Measurements from ENCODE around the gene VIT. TPM values are rescaled to one million over a fixed set of nuclear protein-coding genes. Genes with fewer than 3 reads are reported as not detected.

VIT gene
- total RNA-seq, 4 donors from 2014 or later, result 21.3 to 42.7 (median 28.9) TPM

DNA sequence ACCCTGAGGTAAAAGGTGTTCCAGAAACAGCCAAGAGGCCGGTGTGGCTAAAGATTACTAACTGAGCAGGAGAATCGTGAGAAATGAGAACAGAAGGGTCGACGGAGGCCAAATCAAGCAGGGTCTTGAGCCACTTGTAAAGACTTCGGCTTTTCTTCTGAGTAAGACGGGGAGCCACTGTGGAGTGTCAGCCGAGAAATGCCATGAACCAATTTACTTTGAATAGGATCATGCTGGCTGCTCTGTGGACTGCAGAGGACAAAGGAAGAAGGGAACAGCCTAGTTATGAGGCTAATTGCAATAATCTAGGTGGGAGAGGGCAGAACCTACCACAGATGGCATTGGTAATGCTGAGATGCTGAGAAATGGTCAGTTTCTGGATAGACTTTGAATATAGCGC is 16.8 kb downstream of the VIT start:
- H3K36me3 ChIP-seq, result no peaks in the 10 kb centered on the region
- no peak overlapping the region for H3K4me3 ChIP-seq
- H3K27me3 ChIP-seq, result no peaks in the 10 kb centered on the region
- no peak overlapping the region for H3K27ac ChIP-seq
- 79 to 80% methylated on average over 8 of the region's 8 CpGs for WGBS, 2 donors (ENCODE audit: low coverage in 1 of 2)
- no peaks in the 10 kb centered on the region for H3K4me1 ChIP-seq
- ATAC-seq, result no peak
- TF ChIP-seq POLR2AphosphoS5 (IDR thresholded peaks at IDR 0.05) (no peak), POLR2A (IDR thresholded peaks at IDR 0.05) (no peak), EP300 (IDR thresholded peaks at IDR 0.05) (no peak)
- TF ChIP-seq, protein P1, sequence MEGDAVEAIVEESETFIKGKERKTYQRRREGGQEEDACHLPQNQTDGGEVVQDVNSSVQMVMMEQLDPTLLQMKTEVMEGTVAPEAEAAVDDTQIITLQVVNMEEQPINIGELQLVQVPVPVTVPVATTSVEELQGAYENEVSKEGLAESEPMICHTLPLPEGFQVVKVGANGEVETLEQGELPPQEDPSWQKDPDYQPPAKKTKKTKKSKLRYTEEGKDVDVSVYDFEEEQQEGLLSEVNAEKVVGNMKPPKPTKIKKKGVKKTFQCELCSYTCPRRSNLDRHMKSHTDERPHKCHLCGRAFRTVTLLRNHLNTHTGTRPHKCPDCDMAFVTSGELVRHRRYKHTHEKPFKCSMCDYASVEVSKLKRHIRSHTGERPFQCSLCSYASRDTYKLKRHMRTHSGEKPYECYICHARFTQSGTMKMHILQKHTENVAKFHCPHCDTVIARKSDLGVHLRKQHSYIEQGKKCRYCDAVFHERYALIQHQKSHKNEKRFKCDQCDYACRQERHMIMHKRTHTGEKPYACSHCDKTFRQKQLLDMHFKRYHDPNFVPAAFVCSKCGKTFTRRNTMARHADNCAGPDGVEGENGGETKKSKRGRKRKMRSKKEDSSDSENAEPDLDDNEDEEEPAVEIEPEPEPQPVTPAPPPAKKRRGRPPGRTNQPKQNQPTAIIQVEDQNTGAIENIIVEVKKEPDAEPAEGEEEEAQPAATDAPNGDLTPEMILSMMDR (IDR thresholded peaks at IDR 0.05), result no peak
- H3K9me3 ChIP-seq, result peaks cover 0 to 10% (median 0%) of the 10 kb centered on the region in 3 donors

DNA sequence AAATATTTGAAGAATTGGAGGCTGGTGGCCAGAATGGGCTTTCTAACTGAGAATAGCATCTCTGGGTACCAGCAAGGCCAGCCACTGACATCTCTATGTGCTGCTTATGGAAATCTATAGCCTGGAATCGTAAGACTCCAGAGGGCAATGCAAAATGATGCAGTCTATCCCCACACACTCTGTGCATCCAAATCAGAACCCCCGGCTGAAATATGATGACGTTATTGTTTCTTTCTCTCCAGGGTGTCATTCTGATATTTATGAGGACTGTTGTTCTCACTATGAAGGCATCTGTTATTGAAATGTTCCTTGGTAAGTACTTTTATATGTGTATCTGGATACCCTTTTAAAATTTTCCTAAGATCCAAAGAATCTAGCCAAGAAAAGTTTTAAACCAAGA is 19.6 kb downstream of the VIT start:
- ATAC-seq, result no peak
- Histone ChIP-seq H3K27me3 (no peaks in the 10 kb centered on the region), H3K4me1 (no peaks in the 10 kb centered on the region), H3K27ac (no peak overlapping the region), H3K9me3 (peaks cover 0 to 14% (median 0%) of the 10 kb centered on the region in 3 donors), H3K4me3 (no peak overlapping the region), H3K36me3 (no peaks in the 10 kb centered on the region)
- 41 to 44% methylated on average over 2 to 3 of the region's 3 CpGs for WGBS, 2 donors (ENCODE audit: low coverage in 1 of 2)
- TF ChIP-seq POLR2A (IDR thresholded peaks at IDR 0.05) (no peak), EP300 (IDR thresholded peaks at IDR 0.05) (no peak), POLR2AphosphoS5 (IDR thresholded peaks at IDR 0.05) (no peak)
- TF ChIP-seq, protein P1 (IDR thresholded peaks at IDR 0.05), result no peak

DNA sequence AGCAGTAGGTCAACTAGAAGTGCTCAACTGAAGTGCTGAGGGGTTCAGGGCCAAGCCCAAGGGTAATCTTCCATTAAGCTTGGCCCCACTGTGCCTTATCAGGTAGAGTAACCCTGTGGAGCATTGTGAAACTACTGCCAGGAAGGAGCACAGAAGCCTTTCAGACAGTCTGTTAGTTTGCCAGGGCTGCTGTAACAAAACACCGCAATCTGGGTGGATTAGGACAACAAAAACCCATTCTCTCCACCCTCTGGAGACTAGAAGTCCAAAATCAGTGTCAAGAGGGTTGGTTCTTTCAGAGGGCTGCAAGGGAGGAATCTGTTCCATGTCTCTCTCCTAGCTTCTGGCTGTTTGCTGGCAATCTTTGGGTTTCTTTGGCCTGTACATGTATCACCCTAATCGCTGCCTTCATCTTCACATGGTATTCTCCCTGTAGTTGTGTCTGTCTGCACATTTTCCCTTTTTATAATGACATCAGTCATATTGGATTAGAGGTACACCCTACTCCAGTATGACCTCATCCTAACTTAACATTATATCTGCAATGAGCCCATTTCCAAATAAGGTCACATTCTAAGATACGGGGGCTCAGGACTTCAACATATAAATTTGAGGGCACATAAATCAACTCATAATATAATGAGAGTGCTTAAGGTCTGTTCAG is 21.2 kb downstream of the VIT start:
- H3K27ac ChIP-seq, result no peak overlapping the region
- TF ChIP-seq EP300 (IDR thresholded peaks at IDR 0.05), result no peak
- TF ChIP-seq POLR2A (IDR thresholded peaks at IDR 0.05), result no peak
- no peak for TF ChIP-seq POLR2AphosphoS5 (IDR thresholded peaks at IDR 0.05)
- TF ChIP-seq, protein P1 (IDR thresholded peaks at IDR 0.05), result no peak
- no peaks in the 10 kb centered on the region for H3K36me3 ChIP-seq
- peak; percentile 39 for ATAC-seq
- no peak overlapping the region for H3K4me3 ChIP-seq
- 76 to 80% methylated on average over 2 to 3 of the region's 3 CpGs for WGBS, 2 donors (ENCODE audit: low coverage in 1 of 2)
- H3K27me3 ChIP-seq, result no peaks in the 10 kb centered on the region
- H3K4me1 ChIP-seq, result no peaks in the 10 kb centered on the region
- H3K9me3 ChIP-seq, result peaks cover 0 to 11% (median 0%) of the 10 kb centered on the region in 3 donors

DNA sequence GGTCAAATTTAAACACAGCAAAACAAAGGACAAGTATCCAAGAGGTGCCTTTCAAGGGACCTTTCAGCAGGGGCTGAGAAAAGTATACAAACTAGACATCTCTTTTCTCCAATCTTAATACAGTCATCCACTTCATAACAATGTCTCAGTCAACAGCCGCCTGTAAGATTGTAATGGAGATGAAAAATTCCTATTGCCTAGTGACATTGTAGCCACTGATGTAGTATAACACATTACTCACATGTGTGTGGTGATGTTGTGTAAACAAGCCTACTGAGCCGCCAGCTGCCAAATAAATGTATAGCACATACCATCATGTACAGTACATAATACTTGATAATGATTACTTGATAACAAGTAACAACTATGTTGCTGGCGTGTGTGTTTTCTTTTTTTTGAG is 31.0 kb downstream of the VIT start:
- no peak overlapping the region for H3K27ac ChIP-seq
- H3K4me3 ChIP-seq, result no peak overlapping the region

More for the DNA sequence above, 31.0 kb downstream of the VIT start:
- ATAC-seq, result no peak
- Histone ChIP-seq H3K4me1 (no peaks in the 10 kb centered on the region), H3K27me3 (no peaks in the 10 kb centered on the region), H3K36me3 (no peaks in the 10 kb centered on the region), H3K9me3 (no peaks in the 10 kb centered on the region)
- TF ChIP-seq, protein P1 (IDR thresholded peaks at IDR 0.05), result no peak
- TF ChIP-seq POLR2A (IDR thresholded peaks at IDR 0.05) (no peak), EP300 (IDR thresholded peaks at IDR 0.05) (no peak), POLR2AphosphoS5 (IDR thresholded peaks at IDR 0.05) (no peak)
- 96 to 97% methylated on average over 3 of the region's 3 CpGs for WGBS, 2 donors (ENCODE audit: low coverage in 1 of 2)
